Ishikawa (cell line): ENCODE results near the gene PIK3C2G.

Experiments used
- CREB1 ChIP-seq: IDR thresholded peaks from 2 replicates; pipeline ENCODE4 v1.6.1; 2012; ENCODE audit warnings: low read depth
- EP300 ChIP-seq: IDR thresholded peaks from 2 replicates; pipeline ENCODE4 v1.6.1; 2012; ENCODE audit warnings: borderline replicate concordance
- RAD21 ChIP-seq: IDR thresholded peaks from 2 replicates; pipeline ENCODE4 v1.6.1; 2012; ENCODE audit warnings: low read depth
- TAF1 ChIP-seq: IDR thresholded peaks from 2 replicates; pipeline ENCODE4 v1.6.1; 2012; ENCODE audit warnings: low read depth, mild to moderate bottlenecking
- TF ChIP-seq, protein P1 (sequence below): IDR thresholded peaks from 2 replicates; pipeline ENCODE4 v1.6.1; 2012; ENCODE audit warnings: low read depth, mild to moderate bottlenecking
- TF ChIP-seq, protein P2 (sequence below): IDR thresholded peaks from 2 replicates; pipeline ENCODE4 v1.6.1; 2012

DNA sequence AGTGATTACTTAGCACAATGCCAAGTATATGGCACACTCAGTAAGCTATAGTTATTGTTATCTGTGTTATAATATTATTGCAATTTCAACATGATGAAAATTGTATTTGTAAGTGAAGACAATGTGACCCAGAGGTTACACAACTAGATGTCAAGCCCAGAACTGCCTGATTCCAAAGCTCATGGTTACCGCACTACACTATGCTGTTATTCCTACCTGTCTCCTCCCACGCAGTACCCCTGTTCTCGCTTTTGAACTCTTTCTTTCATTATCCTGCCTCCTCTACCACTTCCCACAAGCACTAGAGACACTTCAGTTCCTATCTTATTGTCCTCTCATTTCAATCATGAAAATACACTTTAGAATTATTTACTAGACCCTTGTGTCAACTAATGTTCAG, 383.2 kb downstream of the PIK3C2G start:
- TF ChIP-seq, protein P1, sequence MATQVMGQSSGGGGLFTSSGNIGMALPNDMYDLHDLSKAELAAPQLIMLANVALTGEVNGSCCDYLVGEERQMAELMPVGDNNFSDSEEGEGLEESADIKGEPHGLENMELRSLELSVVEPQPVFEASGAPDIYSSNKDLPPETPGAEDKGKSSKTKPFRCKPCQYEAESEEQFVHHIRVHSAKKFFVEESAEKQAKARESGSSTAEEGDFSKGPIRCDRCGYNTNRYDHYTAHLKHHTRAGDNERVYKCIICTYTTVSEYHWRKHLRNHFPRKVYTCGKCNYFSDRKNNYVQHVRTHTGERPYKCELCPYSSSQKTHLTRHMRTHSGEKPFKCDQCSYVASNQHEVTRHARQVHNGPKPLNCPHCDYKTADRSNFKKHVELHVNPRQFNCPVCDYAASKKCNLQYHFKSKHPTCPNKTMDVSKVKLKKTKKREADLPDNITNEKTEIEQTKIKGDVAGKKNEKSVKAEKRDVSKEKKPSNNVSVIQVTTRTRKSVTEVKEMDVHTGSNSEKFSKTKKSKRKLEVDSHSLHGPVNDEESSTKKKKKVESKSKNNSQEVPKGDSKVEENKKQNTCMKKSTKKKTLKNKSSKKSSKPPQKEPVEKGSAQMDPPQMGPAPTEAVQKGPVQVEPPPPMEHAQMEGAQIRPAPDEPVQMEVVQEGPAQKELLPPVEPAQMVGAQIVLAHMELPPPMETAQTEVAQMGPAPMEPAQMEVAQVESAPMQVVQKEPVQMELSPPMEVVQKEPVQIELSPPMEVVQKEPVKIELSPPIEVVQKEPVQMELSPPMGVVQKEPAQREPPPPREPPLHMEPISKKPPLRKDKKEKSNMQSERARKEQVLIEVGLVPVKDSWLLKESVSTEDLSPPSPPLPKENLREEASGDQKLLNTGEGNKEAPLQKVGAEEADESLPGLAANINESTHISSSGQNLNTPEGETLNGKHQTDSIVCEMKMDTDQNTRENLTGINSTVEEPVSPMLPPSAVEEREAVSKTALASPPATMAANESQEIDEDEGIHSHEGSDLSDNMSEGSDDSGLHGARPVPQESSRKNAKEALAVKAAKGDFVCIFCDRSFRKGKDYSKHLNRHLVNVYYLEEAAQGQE: no peak
- TF ChIP-seq RAD21: no peak
- TF ChIP-seq EP300: no peak
- TF ChIP-seq TAF1: no peak
- TF ChIP-seq, protein P2, sequence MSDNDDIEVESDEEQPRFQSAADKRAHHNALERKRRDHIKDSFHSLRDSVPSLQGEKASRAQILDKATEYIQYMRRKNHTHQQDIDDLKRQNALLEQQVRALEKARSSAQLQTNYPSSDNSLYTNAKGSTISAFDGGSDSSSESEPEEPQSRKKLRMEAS: no peak
- TF ChIP-seq CREB1: no peak
